Suprapubic skin (tissue), 4 donors: ENCODE data around the gene DOLPP1.

Experiments
- CTCF ChIP-seq, 2 donors: fragments of 200-600 bp in 1 of 2; fragments of 450-650 bp in 1 of 2; sonication (generic) in 1 of 2; IDR thresholded peaks; one replicate each; pipeline ENCODE4 v1.5.1; 2016 to 2019; ENCODE audit warnings: antibody characterized with exemption in 2 of 2, mild to moderate bottlenecking in 1 of 2, moderate library complexity in 1 of 2
- POLR2A ChIP-seq, 2 donors: fragments of 450-650 bp; IDR thresholded peaks; one replicate each; pipeline ENCODE4 v1.6.1; 2017; ENCODE audit warnings: antibody characterized with exemption in 2 of 2, mild to moderate bottlenecking in 2 of 2, moderate library complexity in 2 of 2
- POLR2AphosphoS5 ChIP-seq, 3 donors: sonication (generic); formaldehyde crosslinking; IDR thresholded peaks; one replicate each; pipeline ENCODE4 v1.6.1; 2017; ENCODE audit warnings: antibody characterized with exemption in 3 of 3

- no peak for TF ChIP-seq CTCF (IDR thresholded peaks at IDR 0.05)
- no peak for TF ChIP-seq POLR2AphosphoS5 (IDR thresholded peaks at IDR 0.05)
- TF ChIP-seq POLR2A (IDR thresholded peaks at IDR 0.05): no peak
These were observed 12.9 kb downstream of the DOLPP1 start for GRCh38 chr9:129093602-129094386.
